Left renal cortex interstitium (tissue), 4 donors: Measurements from ENCODE around the gene SMYD3. TPM values are rescaled to one million over a fixed set of nuclear protein-coding genes. Genes with fewer than 3 reads are reported as not detected.

ENCODE experiments used
- DNase-seq, 4 donors: peaks; one replicate each; pipeline ENCODE4 v3.0.0-alpha.2; 2013; ENCODE audit warnings: low read depth in 4 of 4, low spot score in 2 of 4, missing footprints in 1 of 4
- polyA plus RNA-seq, 4 donors: library from polyadenylated mRNA; unstranded; fragments of 120-200 nt; gene quantifications; one replicate each; pipeline ENCODE4 v1.2.1, GENCODE V29; 2013; ENCODE audit not compliant: insufficient read length in 4 of 4

SMYD3 gene
- polyA plus RNA-seq, 4 donors: 23.8 to 31.7 (median 27.7) TPM

DNA sequence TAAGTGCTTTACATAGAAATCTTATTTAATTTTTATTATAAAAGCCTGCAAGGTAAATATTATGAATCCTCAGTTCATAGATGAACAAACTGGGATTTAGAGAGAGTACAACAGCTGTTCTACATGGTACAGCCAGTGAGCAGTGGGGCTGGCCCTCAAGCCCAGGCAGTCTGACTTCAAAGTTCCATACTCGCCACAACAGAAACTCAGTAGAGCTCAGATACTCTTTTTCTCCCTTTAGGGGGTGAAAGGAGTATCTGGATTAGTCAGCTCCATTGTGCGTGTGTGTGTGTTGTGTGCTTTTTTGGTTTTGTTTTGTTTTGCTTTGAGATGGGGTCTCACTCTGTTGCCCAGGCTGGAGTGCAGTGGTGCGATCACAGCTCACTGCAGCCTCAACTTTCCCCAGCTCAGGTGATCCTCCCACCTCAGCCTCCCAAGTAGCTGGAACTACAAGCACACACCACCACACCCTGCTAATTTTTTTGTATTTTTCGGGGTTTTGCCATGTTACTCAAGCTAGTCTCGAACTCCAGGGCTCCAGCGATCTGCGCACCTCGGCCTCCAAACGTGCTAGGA lies 378.5 kb downstream of the SMYD3 start:
- DNase-seq: no peak

DNA sequence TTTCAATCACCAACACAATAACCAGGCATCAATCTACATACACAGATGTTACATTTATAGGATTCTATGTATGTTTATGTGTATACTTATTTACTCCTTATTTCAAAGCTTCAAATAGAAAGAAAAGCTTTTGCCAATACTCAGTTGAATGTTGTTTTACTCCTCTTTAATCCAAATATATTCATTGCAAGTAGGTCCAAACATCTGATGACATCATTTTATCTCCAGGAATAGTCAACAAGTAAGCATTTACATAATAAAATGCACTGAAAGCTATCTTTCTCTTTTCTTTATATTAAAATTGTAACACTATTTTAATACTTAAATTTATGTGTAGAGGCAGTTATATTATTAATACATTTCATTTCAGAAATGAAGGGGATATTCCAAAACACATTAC lies 380.5 kb downstream of the SMYD3 start:
- no peak for DNase-seq

DNA sequence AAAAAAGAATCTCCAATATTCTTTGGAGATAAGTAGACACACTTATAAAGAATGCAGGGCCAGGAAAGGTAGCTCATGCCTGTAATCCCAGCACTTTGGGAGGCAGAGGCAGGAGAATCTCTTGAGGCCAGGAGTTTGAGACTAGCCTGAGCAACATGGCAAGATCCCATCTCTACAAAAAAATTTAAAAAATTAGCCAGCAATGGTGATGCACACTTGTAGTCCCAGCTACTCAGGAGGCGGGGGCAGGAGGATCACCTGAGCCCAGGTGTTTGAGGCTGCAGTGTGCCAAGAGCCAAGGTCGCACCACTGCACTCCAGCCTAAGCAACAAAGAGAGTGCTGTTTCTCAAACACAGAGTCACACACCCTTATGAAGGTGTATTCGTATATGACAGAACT lies 385.0 kb downstream of the SMYD3 start:
- DNase-seq: no peak

GRCh38 chr1:246121533-246121932 lies 385.5 kb downstream of the SMYD3 start:
- DNase-seq: no peak

GRCh38 chr1:246117066-246117791 lies 389.9 kb downstream of the SMYD3 start:
- peak; percentile 36 to 49 (median 44) for DNase-seq

DNA sequence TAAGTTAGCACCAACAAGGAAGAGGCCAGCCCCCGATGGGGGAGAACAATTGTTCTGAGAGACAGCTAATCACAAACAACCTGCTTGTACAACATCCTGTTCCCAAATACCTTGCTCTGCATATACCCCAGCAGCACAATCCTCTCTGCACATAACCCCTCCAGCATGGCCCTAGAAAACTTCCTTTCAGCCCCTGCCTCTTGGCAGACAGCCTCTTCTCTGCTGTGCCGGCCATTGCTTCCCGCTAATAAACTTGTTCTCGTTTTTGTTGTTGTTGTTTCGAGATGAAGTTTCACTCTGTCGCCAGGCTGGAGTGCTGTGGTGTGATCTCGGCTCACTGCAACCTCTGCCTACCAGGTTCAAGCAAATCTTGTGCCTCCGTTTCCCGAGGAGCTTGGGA lies 392.7 kb downstream of the SMYD3 start:
- no peak for DNase-seq

DNA sequence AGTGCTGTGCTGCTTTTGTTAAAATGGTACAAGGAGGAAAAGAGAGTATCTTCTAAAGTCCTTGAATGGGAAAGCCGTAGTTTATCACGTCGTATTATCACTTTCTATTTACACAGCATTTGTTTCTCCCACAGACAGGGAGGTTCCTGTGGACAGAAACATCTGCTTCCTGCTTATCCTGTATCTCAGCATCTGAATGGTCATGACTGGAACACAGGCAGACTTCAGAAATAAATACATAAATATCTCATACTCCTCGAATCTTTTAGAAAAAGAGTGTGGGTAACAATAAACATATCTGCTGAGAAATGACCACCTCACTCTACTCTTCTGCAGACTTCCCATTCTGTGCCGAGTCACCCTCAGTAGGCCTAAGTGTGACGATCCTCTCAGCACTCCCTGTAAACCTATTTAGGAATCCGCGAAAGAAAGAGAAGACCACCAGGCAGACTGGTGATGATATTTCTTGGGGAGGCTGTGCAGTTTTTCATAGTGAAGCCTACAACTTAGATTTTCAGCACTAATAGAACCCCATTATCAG lies 393.5 kb downstream of the SMYD3 start:
- DNase-seq: no peak

GRCh38 chr1:246111570-246111969 lies 395.5 kb downstream of the SMYD3 start:
- no peak for DNase-seq

DNA sequence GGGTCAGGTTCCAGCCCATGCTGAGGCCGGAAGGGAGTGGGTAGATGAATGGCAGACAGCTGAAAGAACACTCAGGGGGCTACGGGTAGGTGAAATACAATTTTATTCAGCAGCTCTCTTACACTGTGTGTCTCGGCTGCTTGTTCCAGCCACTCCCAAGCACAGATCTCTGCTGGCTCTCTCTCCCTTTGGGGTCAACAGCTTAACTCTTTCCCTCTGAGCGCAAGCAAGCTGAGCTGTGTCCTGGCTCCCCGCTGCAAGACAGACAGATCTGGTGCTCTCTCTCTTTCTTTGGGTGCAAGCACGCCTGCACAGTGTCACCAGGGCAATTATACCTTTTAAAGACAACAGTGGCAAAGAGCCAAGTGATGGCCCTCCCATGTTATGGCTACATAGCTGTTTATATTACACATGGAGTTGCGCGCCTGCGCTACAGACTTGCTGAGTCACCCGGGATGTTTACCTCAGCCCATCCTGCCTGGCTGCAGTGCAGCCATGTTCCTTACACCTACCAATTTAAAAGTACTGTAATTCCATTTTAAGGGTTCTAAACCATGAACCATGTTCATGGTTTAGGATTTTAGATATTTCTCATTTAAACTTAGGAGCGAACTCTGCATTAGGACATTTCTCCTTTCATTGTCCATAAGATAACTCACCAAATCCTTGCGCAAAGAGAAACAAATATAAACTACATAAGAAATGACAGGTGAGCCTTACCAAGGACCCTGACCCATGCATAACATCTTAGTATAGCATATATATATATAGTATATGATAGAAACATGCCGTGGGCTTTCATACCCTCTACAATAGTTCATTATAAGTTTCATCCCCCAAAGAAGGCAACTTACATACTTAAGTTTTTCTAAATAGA lies 396.5 kb downstream of the SMYD3 start:
- DNase-seq: no peak

DNA sequence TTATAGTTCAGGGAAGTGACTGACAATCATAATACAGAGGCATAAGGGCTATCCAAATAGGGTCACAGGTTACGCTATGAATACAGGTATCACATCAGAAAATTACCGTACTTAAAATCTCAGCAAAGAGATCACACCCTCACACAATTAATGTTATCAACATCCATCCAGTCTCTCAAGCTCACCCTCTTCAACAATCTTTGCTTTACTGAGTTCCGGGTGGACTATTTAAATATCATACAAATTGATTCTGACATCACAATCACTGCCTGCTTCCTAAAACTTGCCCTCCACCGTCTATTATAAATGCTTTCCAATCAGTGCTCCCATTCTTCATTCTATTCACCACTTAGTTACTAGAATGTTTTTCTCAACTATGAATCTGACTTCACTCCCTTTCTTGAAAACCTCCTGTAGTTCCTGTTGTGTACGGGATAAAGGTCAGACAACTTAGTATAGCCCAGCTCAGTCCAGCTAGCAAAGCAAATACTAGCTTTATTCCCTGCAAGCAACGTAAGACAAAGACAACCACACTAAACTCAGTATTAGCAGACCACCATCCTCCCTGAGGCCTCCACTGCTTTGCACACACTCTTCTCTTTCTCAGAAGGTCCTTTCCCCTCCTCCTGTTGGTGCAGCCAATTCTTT lies 398.7 kb downstream of the SMYD3 start:
- no peak for DNase-seq

- no peak for DNase-seq
These were observed 399.4 kb downstream of the SMYD3 start for GRCh38 chr1:246107516-246108277.

- DNase-seq: no peak
These were observed 400.7 kb downstream of the SMYD3 start for GRCh38 chr1:246106342-246106763.

- no peak for DNase-seq
These were observed 402.2 kb downstream of the SMYD3 start for GRCh38 chr1:246104927-246105326.

GRCh38 chr1:246099570-246099969 lies 407.5 kb downstream of the SMYD3 start:
- no peak for DNase-seq

- no peak for DNase-seq
These were observed 410.7 kb downstream of the SMYD3 start for GRCh38 chr1:246096356-246096755.

DNA sequence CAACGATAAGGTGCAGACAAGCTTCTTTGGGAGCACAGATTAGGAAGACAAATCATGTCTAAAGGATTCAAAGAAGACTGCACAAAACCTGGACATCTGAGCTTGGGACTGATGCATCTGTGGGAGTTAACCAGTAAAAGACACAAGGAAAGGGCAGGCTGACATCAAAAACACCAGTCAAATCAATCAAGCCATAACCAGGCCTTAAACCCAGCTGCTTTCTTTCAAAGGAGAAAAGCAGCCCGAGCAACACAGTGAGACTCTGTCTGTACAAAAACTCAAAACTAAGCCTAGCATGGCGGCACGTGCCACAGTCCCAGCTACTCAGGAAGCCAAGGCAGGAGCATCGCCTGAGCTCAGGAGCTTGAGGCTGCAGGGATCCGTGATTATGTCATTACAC lies 411.6 kb downstream of the SMYD3 start:
- DNase-seq: peak in 3 of 4 donors; percentile 11 to 50 (median 37)

DNA sequence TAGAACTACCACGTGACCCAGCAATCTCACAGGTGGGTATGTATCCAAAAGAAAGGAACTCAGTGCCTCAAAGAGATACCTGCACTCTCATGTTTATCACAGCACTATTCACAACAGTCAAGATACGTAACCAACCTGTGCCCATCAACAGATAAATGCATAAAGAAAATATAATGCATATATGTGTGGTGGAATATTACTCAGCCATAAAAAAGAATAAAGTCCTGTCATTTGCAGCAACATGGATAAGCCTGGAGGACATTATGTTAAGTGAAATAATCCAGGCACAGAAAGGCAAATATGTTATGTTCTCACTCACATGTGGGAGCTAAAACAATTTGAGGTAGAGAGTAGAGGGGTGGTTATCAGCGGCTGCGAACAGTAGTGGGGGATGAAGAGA lies 413.8 kb downstream of the SMYD3 start:
- DNase-seq: no peak

GRCh38 chr1:246092136-246092535 lies 414.9 kb downstream of the SMYD3 start:
- no peak for DNase-seq

DNA sequence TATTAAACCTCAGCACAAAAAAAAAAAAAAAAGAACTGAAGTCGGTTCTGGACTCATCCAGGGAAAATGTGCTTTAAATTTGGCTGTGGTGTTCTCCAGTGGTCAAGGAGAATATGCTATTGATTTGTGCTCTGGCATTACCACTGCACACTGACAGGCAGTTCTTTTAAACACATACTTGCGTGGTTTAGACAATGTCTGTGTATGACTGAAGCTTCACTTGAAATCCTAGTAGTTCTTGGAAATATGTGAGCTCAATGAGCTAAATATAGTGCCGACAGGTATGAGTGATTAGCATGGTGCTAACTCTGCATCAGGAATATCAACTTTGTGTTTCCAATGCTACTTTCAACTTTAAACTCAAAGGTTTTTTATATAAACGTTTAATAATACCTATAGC lies 415.6 kb downstream of the SMYD3 start:
- no peak for DNase-seq

DNA sequence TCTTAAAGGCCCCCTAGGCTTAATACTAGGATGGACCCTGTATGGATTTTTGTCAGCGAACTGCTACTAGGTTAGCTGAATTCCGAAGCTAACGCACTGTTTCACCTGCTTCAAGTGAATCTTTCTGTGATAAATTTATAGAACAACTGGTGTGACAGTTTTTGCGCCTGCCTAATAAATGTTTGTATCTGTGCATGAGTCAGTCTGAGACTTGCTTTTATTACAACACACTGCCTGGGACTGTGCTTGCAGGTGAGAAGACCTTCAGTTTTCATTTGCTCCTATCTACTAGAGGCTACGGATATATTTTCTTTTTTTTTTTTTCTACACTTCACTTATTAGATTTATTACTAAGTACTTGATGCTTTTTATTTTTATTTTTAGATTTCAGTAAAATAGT lies 420.9 kb downstream of the SMYD3 start:
- no peak for DNase-seq
